H9 (cell line): Measurements from ENCODE around the gene R3HDM2. TPM values are rescaled to one million over a fixed set of nuclear protein-coding genes. Genes with fewer than 3 reads are reported as not detected.

ENCODE experiments used
- DNase-seq: peaks from one replicate; pipeline ENCODE4 v3.0.0-alpha.2; 2017
- H2AFZ ChIP-seq: one replicate; pipeline ENCODE4 v1.6.1; 2013; ENCODE audit warnings: mild to moderate bottlenecking, low read length, control low read depth, moderate library complexity
- H2AK5ac ChIP-seq: 2 replicates; pipeline ENCODE4 v1.6.1; 2013; ENCODE audit warnings: low read length, control low read depth, mixed read lengths; ENCODE audit not compliant: insufficient read length
- H2BK120ac ChIP-seq: one replicate; pipeline ENCODE4 v1.6.1; 2013; ENCODE audit warnings: low read depth, mild to moderate bottlenecking, low read length, control low read depth, inconsistent platforms; ENCODE audit not compliant: poor library complexity, severe bottlenecking
- H2BK12ac ChIP-seq: 2 replicates; pipeline ENCODE4 v1.6.1; 2013; ENCODE audit warnings: low read length, control low read depth, mixed read lengths, low read depth; ENCODE audit not compliant: insufficient read length
- H2BK15ac ChIP-seq: 2 replicates; pipeline ENCODE4 v1.6.1; 2013; ENCODE audit warnings: low read depth, low read length, control low read depth
- H2BK20ac ChIP-seq: one replicate; pipeline ENCODE4 v1.6.1; 2013; ENCODE audit warnings: low read depth, mild to moderate bottlenecking, low read length, control low read depth, inconsistent platforms; ENCODE audit not compliant: poor library complexity, severe bottlenecking
- H2BK5ac ChIP-seq: 2 replicates; pipeline ENCODE4 v1.6.1; 2013; ENCODE audit warnings: low read length, control low read depth, mixed read lengths; ENCODE audit not compliant: insufficient read length
- H3K14ac ChIP-seq: 2 replicates; pipeline ENCODE4 v1.6.1; 2013; ENCODE audit warnings: low read length, control low read depth; ENCODE audit not compliant: insufficient read depth
- H3K18ac ChIP-seq: 2 replicates; pipeline ENCODE4 v1.6.1; 2013; ENCODE audit warnings: low read depth, mild to moderate bottlenecking, mixed read lengths, low read length, control low read depth; ENCODE audit not compliant: insufficient read length
- H3K23ac ChIP-seq: 2 replicates; pipeline ENCODE4 v1.6.1; 2013; ENCODE audit warnings: low read length, control low read depth, mixed read lengths, low read depth; ENCODE audit not compliant: insufficient read length
- H3K23me2 ChIP-seq: 2 replicates; pipeline ENCODE4 v1.6.1; 2013; ENCODE audit warnings: low read depth, mild to moderate bottlenecking, mixed read lengths, low read length, control low read depth; ENCODE audit not compliant: insufficient read length, poor library complexity, severe bottlenecking
- H3K27ac ChIP-seq: 2 replicates; pipeline ENCODE4 v1.5.1; 2013; ENCODE audit warnings: low read length, control low read depth, mixed read lengths, low read depth; ENCODE audit not compliant: insufficient read length
- H3K27me3 ChIP-seq: 2 replicates; pipeline ENCODE4 v1.6.1; 2013; ENCODE audit warnings: low read length, control low read depth, inconsistent platforms; ENCODE audit not compliant: insufficient read depth
- H3K4ac ChIP-seq: 2 replicates; pipeline ENCODE4 v1.6.1; 2013; ENCODE audit warnings: low read depth, mild to moderate bottlenecking, control low read depth, inconsistent platforms, low read length, moderate library complexity
- H3K4me1 ChIP-seq: 2 replicates; pipeline ENCODE4 v1.6.1; 2013; ENCODE audit warnings: low read length, control low read depth, inconsistent platforms; ENCODE audit not compliant: insufficient read depth
- H3K4me2 ChIP-seq: 2 replicates; pipeline ENCODE4 v1.6.1; 2013; ENCODE audit warnings: low read length, control low read depth, mixed read lengths; ENCODE audit not compliant: insufficient read length, insufficient read depth
- H3K56ac ChIP-seq: 2 replicates; pipeline ENCODE4 v1.6.1; 2013; ENCODE audit warnings: low read depth, mild to moderate bottlenecking, mixed read lengths, low read length, control low read depth; ENCODE audit not compliant: insufficient read length
- H3K79me1 ChIP-seq: 2 replicates; pipeline ENCODE4 v1.6.1; 2013; ENCODE audit warnings: low read depth, mild to moderate bottlenecking, moderate library complexity, low read length, control low read depth, inconsistent platforms; ENCODE audit not compliant: insufficient read depth, poor library complexity, severe bottlenecking
- H3K79me2 ChIP-seq: 2 replicates; pipeline ENCODE4 v1.6.1; 2013; ENCODE audit warnings: low read length, control low read depth, inconsistent platforms; ENCODE audit not compliant: insufficient read depth
- H3K9ac ChIP-seq: 2 replicates; pipeline ENCODE4 v1.6.1; 2013; ENCODE audit warnings: low read length, control low read depth, mixed read lengths; ENCODE audit not compliant: insufficient read length; ENCODE audit errors: extremely low read depth
- H3K9me3 ChIP-seq: one replicate; pipeline ENCODE4 v1.6.1; 2013; ENCODE audit warnings: low read depth, low read length, inconsistent platforms; ENCODE audit not compliant: control insufficient read depth
- H3T11ph ChIP-seq: one replicate; pipeline ENCODE4 v1.6.1; 2013; ENCODE audit warnings: mild to moderate bottlenecking, low read length, control low read depth, inconsistent platforms
- H4K20me1 ChIP-seq: one replicate; pipeline ENCODE4 v1.6.1; 2013; ENCODE audit not compliant: control insufficient read depth, insufficient read length, insufficient read depth
- H4K5ac ChIP-seq: 2 replicates; pipeline ENCODE4 v1.6.1; 2013; ENCODE audit warnings: low read depth, mild to moderate bottlenecking, mixed read lengths, low read length, control low read depth; ENCODE audit not compliant: insufficient read length
- H4K8ac ChIP-seq: replicated peaks from 2 replicates; pipeline ENCODE4 v1.6.1; 2013; ENCODE audit warnings: low read length, control low read depth, mixed read lengths, low read depth; ENCODE audit not compliant: insufficient read length
- H4K91ac ChIP-seq: 2 replicates; pipeline ENCODE4 v1.6.1; 2013; ENCODE audit warnings: low read depth, mild to moderate bottlenecking, moderate library complexity, mixed read lengths, low read length, control low read depth; ENCODE audit not compliant: insufficient read length
- H3K27ac Mint-ChIP-seq, 3 experiments: 2 replicates in 2 of 3; 3 replicates in 1 of 3; pipeline ENCODE4 v1.8.0; 2020 to 2021; ENCODE audit warnings: mixed read lengths in 3 of 3, mild to moderate bottlenecking in 1 of 3, moderate library complexity in 1 of 3
- H3K27me3 Mint-ChIP-seq: 2 replicates; pipeline ENCODE4 v1.8.0; 2021; ENCODE audit warnings: low read depth, mild to moderate bottlenecking, moderate library complexity, mixed read lengths
- H3K36me3 Mint-ChIP-seq, 3 experiments: 2 replicates in 2 of 3; 3 replicates in 1 of 3; pipeline ENCODE4 v1.8.0; 2020 to 2021; ENCODE audit warnings: low read depth in 3 of 3, mixed read lengths in 3 of 3; ENCODE audit not compliant: insufficient read depth in 1 of 3
- H3K4me1 Mint-ChIP-seq, 2 experiments: 2 replicates each; pipeline ENCODE4 v1.8.0; 2020; ENCODE audit warnings: mixed read lengths in 2 of 2
- H3K4me3 Mint-ChIP-seq, 2 experiments: 2 replicates in 1 of 2; 3 replicates in 1 of 2; pipeline ENCODE4 v1.8.0; 2020 to 2021; ENCODE audit warnings: mild to moderate bottlenecking in 2 of 2, mixed read lengths in 2 of 2, moderate library complexity in 1 of 2
- H3K9me3 Mint-ChIP-seq, 2 experiments: 2 replicates in 1 of 2; 3 replicates in 1 of 2; pipeline ENCODE4 v1.8.0; 2020; ENCODE audit warnings: mild to moderate bottlenecking in 2 of 2, mixed read lengths in 2 of 2, moderate library complexity in 1 of 2
- WGBS: extraction: QIAGEN DNeasy Blood & Tissue Kit; methylation state at CpG from one replicate; pipeline ENCODE4 v1.1.7; 2013; ENCODE audit warnings: missing lambda C conversion rate, low lambda C conversion rate, mixed read lengths; ENCODE audit not compliant: insufficient read length; ENCODE audit errors: extremely low coverage; 5-methylcytosine and 5-hydroxymethylcytosine counted together
- total RNA-seq: library from RNA; stranded (reverse); gene quantifications from 2 replicates; pipeline ENCODE4 v1.2.1, GENCODE V29; 2021
- TF ChIP-seq, protein P1 (sequence below): fragments of 200-600 bp; sonication (generic); conservative IDR thresholded peaks from 3 replicates; pipeline ENCODE4 v1.8.0; 2021; ENCODE audit warnings: antibody characterized with exemption, mild to moderate bottlenecking

R3HDM2 gene
- total RNA-seq, 1 experiment from 2014 or later = 43.9 TPM

DNA sequence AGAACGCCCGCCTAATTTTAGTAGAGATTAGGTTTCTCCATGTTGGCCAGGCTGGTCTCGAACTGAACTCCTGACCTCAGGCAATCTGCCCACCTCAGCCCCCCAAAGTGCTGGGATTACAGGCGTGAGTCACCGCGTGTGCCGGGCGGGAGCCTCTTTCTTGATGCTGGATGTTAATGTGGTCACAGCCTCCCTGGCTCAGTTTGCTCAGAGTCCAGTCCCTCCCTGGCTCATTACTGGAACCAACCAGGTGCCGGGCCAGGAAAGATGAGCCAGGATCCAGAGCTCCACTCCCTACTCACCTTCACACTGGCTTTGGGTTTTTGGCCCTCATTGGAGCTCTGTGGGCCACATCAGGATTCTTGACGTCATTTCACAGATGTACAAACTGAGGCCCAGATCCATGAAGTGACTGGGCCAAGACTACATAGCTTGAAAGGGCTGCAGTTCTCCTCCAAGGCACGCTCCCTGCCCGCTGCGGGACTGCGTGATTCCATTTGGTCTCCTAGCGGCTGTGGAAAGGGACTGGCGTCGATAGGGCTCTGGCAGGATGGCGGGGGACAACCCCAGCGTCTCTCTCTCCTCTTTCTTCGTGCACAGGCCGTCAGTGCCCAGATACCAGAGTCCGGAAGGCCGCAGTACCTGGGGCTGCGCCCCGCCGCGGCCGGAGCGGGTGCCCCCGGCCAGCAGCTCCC is 206.4 kb downstream of the R3HDM2 start:
- H3K79me1 ChIP-seq = no peaks in the 10 kb centered on the region
- Mint-ChIP-seq H3K9me3 (peaks cover 0 to 3% of the 10 kb centered on the region in 2 experiments; a peak in 3 of 5 replicates), H3K36me3 (no peaks in the 10 kb centered on the region; a peak in 1 of 7 replicates), H3K4me3 (peak overlapping the region in 1 of 2 experiments; percentile 16; a peak in 1 of 5 replicates), H3K27ac (no peak overlapping the region), H3K27me3 (peaks cover 87% of the 10 kb centered on the region), H3K4me1 (peaks cover 61 to 69% of the 10 kb centered on the region in 2 experiments)
- no peak overlapping the region for H3K56ac ChIP-seq
- H3K4me1 ChIP-seq = no peaks in the 10 kb centered on the region; the same call in 1 of the 2 replicates
- H2BK15ac ChIP-seq = no peak overlapping the region
- H3T11ph ChIP-seq = no peak overlapping the region
- H3K4me2 ChIP-seq = no peak overlapping the region
- no peak overlapping the region for H3K23ac ChIP-seq
- H4K5ac ChIP-seq = no peak overlapping the region
- H3K27ac ChIP-seq = no peak overlapping the region
- no peak overlapping the region for H2BK120ac ChIP-seq
- no peak overlapping the region for H3K14ac ChIP-seq
- H3K18ac ChIP-seq = no peak overlapping the region
- no peaks in the 10 kb centered on the region for H3K79me2 ChIP-seq
- no peak overlapping the region for H2BK5ac ChIP-seq
- H4K91ac ChIP-seq = no peak overlapping the region
- H2AFZ ChIP-seq = no peak overlapping the region
- DNase-seq = no peak
- H3K27me3 ChIP-seq = peaks cover 54% of the 10 kb centered on the region
- WGBS = no CpG with 5 or more reads among the region's 30 CpGs
- peaks cover 18% of the 10 kb centered on the region for H3K23me2 ChIP-seq
- H4K8ac ChIP-seq = no peak overlapping the region
- no peak overlapping the region for H2BK12ac ChIP-seq
- no peak overlapping the region for H3K9ac ChIP-seq
- no peak overlapping the region for H2BK20ac ChIP-seq
- H4K20me1 ChIP-seq = no peaks in the 10 kb centered on the region
- TF ChIP-seq, protein P1, sequence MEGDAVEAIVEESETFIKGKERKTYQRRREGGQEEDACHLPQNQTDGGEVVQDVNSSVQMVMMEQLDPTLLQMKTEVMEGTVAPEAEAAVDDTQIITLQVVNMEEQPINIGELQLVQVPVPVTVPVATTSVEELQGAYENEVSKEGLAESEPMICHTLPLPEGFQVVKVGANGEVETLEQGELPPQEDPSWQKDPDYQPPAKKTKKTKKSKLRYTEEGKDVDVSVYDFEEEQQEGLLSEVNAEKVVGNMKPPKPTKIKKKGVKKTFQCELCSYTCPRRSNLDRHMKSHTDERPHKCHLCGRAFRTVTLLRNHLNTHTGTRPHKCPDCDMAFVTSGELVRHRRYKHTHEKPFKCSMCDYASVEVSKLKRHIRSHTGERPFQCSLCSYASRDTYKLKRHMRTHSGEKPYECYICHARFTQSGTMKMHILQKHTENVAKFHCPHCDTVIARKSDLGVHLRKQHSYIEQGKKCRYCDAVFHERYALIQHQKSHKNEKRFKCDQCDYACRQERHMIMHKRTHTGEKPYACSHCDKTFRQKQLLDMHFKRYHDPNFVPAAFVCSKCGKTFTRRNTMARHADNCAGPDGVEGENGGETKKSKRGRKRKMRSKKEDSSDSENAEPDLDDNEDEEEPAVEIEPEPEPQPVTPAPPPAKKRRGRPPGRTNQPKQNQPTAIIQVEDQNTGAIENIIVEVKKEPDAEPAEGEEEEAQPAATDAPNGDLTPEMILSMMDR = no peak
- no peaks in the 10 kb centered on the region for H3K9me3 ChIP-seq
- no peak overlapping the region for H3K4ac ChIP-seq
- no peak overlapping the region for H2AK5ac ChIP-seq
